Glutamatergic neuron (in vitro differentiated cells): ENCODE measurements around the gene IGFBP3. TPM values are rescaled to one million over a fixed set of nuclear protein-coding genes. Genes with fewer than 3 reads are reported as not detected.

Experiments
- DNase-seq: peaks from one replicate; pipeline ENCODE4 v3.0.0; 2022
- H3K27ac Mint-ChIP-seq: one replicate; pipeline ENCODE4 v1.8.0; 2020; ENCODE audit warnings: mild to moderate bottlenecking, mixed read lengths, inconsistent platforms; ENCODE audit not compliant: unreplicated experiment
- H3K27me3 Mint-ChIP-seq: one replicate; pipeline ENCODE4 v1.8.0; 2020; ENCODE audit warnings: mild to moderate bottlenecking, moderate library complexity, mixed read lengths, inconsistent platforms; ENCODE audit not compliant: unreplicated experiment
- H3K36me3 Mint-ChIP-seq: one replicate; pipeline ENCODE4 v1.8.0; 2020; ENCODE audit warnings: mild to moderate bottlenecking, mixed read lengths, inconsistent platforms; ENCODE audit not compliant: unreplicated experiment
- H3K4me1 Mint-ChIP-seq: one replicate; pipeline ENCODE4 v1.8.0; 2020; ENCODE audit warnings: mild to moderate bottlenecking, low read depth, mixed read lengths, inconsistent platforms; ENCODE audit not compliant: unreplicated experiment
- H3K4me3 Mint-ChIP-seq: one replicate; pipeline ENCODE4 v1.8.0; 2020; ENCODE audit warnings: mild to moderate bottlenecking, mixed read lengths, inconsistent platforms; ENCODE audit not compliant: unreplicated experiment
- H3K9me3 Mint-ChIP-seq: one replicate; pipeline ENCODE4 v1.8.0; 2020; ENCODE audit warnings: mild to moderate bottlenecking, moderate library complexity, mixed read lengths, inconsistent platforms; ENCODE audit not compliant: unreplicated experiment
- total RNA-seq: library from RNA; stranded (reverse); fragmentation: NEBNext Ultra II Directional; extraction: Animal tissue kit (Norgen Biotek cat#: 25700); gene quantifications from one replicate; pipeline ENCODE4 v1.2.1, GENCODE V29; 2021; ENCODE audit not compliant: unreplicated experiment
- TF ChIP-seq, protein P1 (sequence below): fragments of 200-600 bp; sonication (generic); IDR thresholded peaks from one replicate; pipeline ENCODE4 v1.5.0; 2021; ENCODE audit not compliant: partially characterized antibody, unreplicated experiment

The IGFBP3 gene
- total RNA-seq, 1 donor from 2014 or later, result 0.17 TPM

DNA sequence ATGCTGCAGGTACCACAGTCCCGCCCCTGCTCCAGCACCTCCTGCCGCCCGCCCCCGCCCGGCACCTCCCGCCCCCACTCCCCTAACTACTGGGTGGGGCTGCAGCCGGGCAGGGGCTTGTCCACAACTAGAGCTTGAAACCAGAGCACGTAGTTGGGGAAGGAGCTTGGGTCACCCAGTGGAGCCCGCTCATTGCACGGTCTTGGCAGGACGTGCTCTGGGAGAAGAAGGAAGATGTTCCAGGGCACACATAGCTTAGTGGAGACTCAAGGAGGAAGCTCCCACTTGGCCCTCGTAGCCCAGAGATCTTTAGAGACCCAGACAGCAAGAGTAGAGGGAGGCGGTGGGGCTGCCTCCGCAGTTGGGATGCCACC, 32.1 kb downstream of the IGFBP3 start:
- TF ChIP-seq, protein P1, sequence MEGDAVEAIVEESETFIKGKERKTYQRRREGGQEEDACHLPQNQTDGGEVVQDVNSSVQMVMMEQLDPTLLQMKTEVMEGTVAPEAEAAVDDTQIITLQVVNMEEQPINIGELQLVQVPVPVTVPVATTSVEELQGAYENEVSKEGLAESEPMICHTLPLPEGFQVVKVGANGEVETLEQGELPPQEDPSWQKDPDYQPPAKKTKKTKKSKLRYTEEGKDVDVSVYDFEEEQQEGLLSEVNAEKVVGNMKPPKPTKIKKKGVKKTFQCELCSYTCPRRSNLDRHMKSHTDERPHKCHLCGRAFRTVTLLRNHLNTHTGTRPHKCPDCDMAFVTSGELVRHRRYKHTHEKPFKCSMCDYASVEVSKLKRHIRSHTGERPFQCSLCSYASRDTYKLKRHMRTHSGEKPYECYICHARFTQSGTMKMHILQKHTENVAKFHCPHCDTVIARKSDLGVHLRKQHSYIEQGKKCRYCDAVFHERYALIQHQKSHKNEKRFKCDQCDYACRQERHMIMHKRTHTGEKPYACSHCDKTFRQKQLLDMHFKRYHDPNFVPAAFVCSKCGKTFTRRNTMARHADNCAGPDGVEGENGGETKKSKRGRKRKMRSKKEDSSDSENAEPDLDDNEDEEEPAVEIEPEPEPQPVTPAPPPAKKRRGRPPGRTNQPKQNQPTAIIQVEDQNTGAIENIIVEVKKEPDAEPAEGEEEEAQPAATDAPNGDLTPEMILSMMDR, result no peak
- H3K27ac Mint-ChIP-seq, result no peak overlapping the region
- DNase-seq, result no peak
- peaks cover 8% of the 10 kb centered on the region for H3K9me3 Mint-ChIP-seq
- H3K4me1 Mint-ChIP-seq, result peaks cover 6% of the 10 kb centered on the region
- H3K4me3 Mint-ChIP-seq, result peak overlapping the region; percentile 52
- H3K36me3 Mint-ChIP-seq, result peaks cover 4% of the 10 kb centered on the region
- peaks cover 9% of the 10 kb centered on the region for H3K27me3 Mint-ChIP-seq

DNA sequence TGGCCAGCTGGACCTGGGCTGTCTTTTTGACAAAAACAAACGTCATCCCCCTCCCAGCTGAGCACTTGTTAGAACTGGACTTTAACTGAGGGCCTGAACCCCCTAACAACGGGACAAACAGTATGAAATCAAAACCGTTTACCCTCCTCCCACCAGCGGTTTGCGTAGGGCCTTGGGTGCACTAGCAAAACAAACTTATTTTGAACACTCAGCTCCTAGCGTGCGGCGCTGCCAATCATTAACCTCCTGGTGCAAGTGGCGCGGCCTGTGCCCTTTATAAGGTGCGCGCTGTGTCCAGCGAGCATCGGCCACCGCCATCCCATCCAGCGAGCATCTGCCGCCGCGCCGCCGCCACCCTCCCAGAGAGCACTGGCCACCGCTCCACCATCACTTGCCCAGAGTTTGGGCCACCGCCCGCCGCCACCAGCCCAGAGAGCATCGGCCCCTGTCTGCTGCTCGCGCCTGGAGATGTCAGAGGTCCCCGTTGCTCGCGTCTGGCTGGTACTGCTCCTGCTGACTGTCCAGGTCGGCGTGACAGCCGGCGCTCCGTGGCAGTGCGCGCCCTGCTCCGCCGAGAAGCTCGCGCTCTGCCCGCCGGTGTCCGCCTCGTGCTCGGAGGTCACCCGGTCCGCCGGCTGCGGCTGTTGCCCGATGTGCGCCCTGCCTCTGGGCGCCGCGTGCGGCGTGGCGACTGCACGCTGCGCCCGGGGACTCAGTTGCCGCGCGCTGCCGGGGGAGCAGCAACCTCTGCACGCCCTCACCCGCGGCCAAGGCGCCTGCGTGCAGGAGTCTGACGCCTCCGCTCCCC, 32.7 kb downstream of the IGFBP3 start, which contains the start of gene IGFBP1:
Gene IGFBP1 (plus strand): TSS at position 304 of the 808 bp plus-strand sequence. CDS start 165 bp downstream, at position 469.
- peak within 1 kb of the TSS; percentile 84 for H3K4me3 Mint-ChIP-seq
- H3K9me3 Mint-ChIP-seq, result peaks cover 8% of the 10 kb centered on the region

GRCh38 chr7:45886931-45887667, 34.0 kb downstream of the IGFBP3 start:
- DNase-seq, result no peak
- Mint-ChIP-seq H3K27ac (no peak overlapping the region), H3K36me3 (peaks cover 4% of the 10 kb centered on the region), H3K4me3 (no peak overlapping the region), H3K9me3 (peaks cover 8% of the 10 kb centered on the region), H3K4me1 (peaks cover 6% of the 10 kb centered on the region), H3K27me3 (peaks cover 8% of the 10 kb centered on the region)
- TF ChIP-seq, protein P1, result no peak

More for the DNA sequence above, 32.7 kb downstream of the IGFBP3 start, which contains the start of gene IGFBP1:
- TF ChIP-seq, protein P1, result no peak
- H3K36me3 Mint-ChIP-seq, result peaks cover 4% of the 10 kb centered on the region
- peak; percentile 58 for DNase-seq
- H3K27ac Mint-ChIP-seq, result no peak within 1 kb of the TSS
- H3K27me3 Mint-ChIP-seq, result peaks cover 8% of the 10 kb centered on the region
- peaks cover 6% of the 10 kb centered on the region for H3K4me1 Mint-ChIP-seq

- peaks cover 8% of the 10 kb centered on the region for H3K9me3 Mint-ChIP-seq
- no peak for DNase-seq
- H3K27ac Mint-ChIP-seq, result no peak overlapping the region
- TF ChIP-seq, protein P1, result no peak
- peaks cover 7% of the 10 kb centered on the region for H3K36me3 Mint-ChIP-seq
- H3K4me3 Mint-ChIP-seq, result no peak overlapping the region
- peaks cover 6% of the 10 kb centered on the region for H3K4me1 Mint-ChIP-seq
- H3K27me3 Mint-ChIP-seq, result peaks cover 8% of the 10 kb centered on the region
Measured at GRCh38 chr7:45885264-45885882, 35.7 kb downstream of the IGFBP3 start.
